Parathyroid adenoma (tissue), 2 donors: ENCODE measurements around the gene ZNF189.

Experiments used
- H2AFZ ChIP-seq: fragments of 300-600 bp; sonication (generic); one replicate; pipeline ENCODE4 v1.7.0; 2017; ENCODE audit warnings: antibody characterized with exemption, mild to moderate bottlenecking
- H3K27ac ChIP-seq: fragments of 300-600 bp; sonication (generic); one replicate; pipeline ENCODE4 v1.7.0; 2017
- H3K27me3 ChIP-seq: fragments of 300-600 bp; sonication (generic); one replicate; pipeline ENCODE4 v1.7.0; 2017; ENCODE audit warnings: low read length; ENCODE audit not compliant: control insufficient read depth, insufficient read depth
- H3K36me3 ChIP-seq: fragments of 300-600 bp; sonication (generic); one replicate; pipeline ENCODE4 v1.7.0; 2017; ENCODE audit warnings: low read length; ENCODE audit not compliant: control insufficient read depth, insufficient read depth
- H3K4me1 ChIP-seq: fragments of 300-600 bp; sonication (generic); one replicate; pipeline ENCODE4 v1.7.0; 2017; ENCODE audit warnings: control low read depth
- H3K4me2 ChIP-seq: fragments of 300-600 bp; sonication (generic); one replicate; pipeline ENCODE4 v1.7.0; 2017; ENCODE audit warnings: low read length
- H3K4me3 ChIP-seq: fragments of 300-600 bp; sonication (generic); one replicate; pipeline ENCODE4 v1.7.0; 2017; ENCODE audit warnings: low read depth, low read length
- H3K79me2 ChIP-seq: fragments of 300-600 bp; sonication (generic); one replicate; pipeline ENCODE4 v1.7.0; 2017; ENCODE audit warnings: control low read depth
- H3K9ac ChIP-seq: fragments of 300-600 bp; sonication (generic); one replicate; pipeline ENCODE4 v1.7.0; 2017; ENCODE audit warnings: mild to moderate bottlenecking
- H3K9me3 ChIP-seq: fragments of 300-600 bp; sonication (generic); one replicate; pipeline ENCODE4 v1.7.0; 2017; ENCODE audit warnings: low read length; ENCODE audit not compliant: control insufficient read depth
- TF ChIP-seq, protein P1 (sequence below): fragments of 300-600 bp; sonication (generic); IDR thresholded peaks from one replicate; pipeline ENCODE4 v1.7.0; 2017; ENCODE audit warnings: antibody characterized with exemption, mild to moderate bottlenecking
- donor health status: primary hyperparathyroidism.

The ZNF189 gene

DNA sequence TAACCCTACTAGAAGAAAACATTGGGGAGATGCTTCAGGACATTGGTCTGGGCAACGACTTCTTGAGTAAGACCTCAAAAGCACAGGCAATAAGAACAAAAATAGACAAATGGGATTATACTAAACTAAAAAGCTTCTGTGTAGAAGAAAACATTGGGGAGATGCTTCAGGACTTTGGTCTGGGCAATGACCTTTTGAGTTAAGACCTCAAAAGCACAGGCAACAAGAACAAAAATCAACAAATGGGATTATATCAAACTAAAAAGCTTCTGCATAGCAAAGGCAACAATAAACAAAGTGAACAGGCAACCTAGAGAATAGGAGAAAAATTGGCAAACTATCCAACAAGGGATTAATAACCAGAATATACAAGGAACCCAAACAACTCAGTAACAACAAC lies 4.0 kb upstream of the ZNF189 start:
- H3K4me1 ChIP-seq = peaks cover 2% of the 10 kb centered on the region
- TF ChIP-seq, protein P1, sequence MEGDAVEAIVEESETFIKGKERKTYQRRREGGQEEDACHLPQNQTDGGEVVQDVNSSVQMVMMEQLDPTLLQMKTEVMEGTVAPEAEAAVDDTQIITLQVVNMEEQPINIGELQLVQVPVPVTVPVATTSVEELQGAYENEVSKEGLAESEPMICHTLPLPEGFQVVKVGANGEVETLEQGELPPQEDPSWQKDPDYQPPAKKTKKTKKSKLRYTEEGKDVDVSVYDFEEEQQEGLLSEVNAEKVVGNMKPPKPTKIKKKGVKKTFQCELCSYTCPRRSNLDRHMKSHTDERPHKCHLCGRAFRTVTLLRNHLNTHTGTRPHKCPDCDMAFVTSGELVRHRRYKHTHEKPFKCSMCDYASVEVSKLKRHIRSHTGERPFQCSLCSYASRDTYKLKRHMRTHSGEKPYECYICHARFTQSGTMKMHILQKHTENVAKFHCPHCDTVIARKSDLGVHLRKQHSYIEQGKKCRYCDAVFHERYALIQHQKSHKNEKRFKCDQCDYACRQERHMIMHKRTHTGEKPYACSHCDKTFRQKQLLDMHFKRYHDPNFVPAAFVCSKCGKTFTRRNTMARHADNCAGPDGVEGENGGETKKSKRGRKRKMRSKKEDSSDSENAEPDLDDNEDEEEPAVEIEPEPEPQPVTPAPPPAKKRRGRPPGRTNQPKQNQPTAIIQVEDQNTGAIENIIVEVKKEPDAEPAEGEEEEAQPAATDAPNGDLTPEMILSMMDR = no peak
- H3K36me3 ChIP-seq = no peaks in the 10 kb centered on the region
- H3K9ac ChIP-seq = no peak overlapping the region
- no peaks in the 10 kb centered on the region for H3K27me3 ChIP-seq
- no peak overlapping the region for H2AFZ ChIP-seq
- H3K4me2 ChIP-seq = no peak overlapping the region
- no peak overlapping the region for H3K4me3 ChIP-seq
- no peak overlapping the region for H3K27ac ChIP-seq
- H3K9me3 ChIP-seq = no peaks in the 10 kb centered on the region
- peaks cover 22% of the 10 kb centered on the region for H3K79me2 ChIP-seq

DNA sequence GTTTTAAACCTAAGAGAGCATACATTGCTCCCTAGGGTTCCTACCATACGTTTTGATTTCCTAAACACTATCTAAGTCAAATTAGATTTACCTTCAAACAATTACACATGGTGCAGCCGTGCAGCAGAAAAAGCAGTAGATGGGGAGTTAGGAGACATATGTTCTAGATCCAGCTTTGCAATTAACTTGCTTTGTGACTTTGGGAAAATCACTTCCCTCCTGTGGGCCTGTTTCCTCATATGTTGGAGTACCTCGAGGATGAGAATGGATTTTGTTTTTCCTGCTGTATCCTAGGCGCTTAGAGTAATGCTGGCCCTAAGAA lies 944 bp upstream of the ZNF189 start:
- Histone ChIP-seq H3K4me1 (peaks cover 2% of the 10 kb centered on the region), H3K27me3 (no peaks in the 10 kb centered on the region), H3K9me3 (no peaks in the 10 kb centered on the region), H3K9ac (no peak overlapping the region), H3K36me3 (no peaks in the 10 kb centered on the region), H2AFZ (peak overlapping the region; percentile 82), H3K27ac (peak overlapping the region; percentile 75), H3K79me2 (peaks cover 27% of the 10 kb centered on the region), H3K4me2 (peak overlapping the region; percentile 63), H3K4me3 (peak overlapping the region; percentile 80)
- TF ChIP-seq, protein P1 = no peak

DNA sequence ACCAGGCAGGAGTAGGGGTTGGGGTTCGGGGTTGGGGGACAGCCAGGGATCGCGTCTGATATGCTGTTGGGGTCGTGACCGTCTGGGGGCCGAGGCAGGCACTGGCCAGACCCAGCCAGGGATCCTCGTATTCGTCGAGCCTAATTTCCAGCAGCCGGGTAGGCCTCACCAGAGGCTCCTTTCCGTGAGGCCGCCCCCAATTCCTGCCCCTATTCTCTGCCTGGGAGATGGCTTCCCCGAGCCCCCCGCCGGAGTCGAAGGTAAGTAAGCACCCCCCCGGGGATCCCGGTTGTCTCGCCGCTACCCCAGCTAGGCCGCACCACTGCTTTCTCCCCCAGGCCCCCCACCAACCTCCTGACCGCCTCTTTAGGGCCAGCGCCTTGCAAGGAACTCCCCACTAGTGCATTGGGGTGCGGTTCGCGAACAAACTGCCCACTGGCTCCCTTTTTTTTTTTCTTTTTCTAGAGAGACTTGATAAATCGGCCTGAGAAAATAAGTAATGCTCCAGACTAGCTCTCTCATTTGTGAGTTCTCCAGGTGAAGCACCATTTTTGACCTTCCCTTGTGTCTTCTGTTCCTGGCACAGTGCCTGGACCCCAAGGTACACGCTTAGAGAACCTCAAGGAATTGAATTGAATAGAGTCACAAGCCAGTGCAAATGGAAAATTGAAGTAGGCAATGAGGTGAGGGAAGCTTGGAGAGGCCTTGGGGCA lies 435 bp downstream of the ZNF189 start:
- TF ChIP-seq, protein P1 = no peak
- H3K27me3 ChIP-seq = no peaks in the 10 kb centered on the region
- peak overlapping the region; percentile 82 for H2AFZ ChIP-seq
- peaks cover 2% of the 10 kb centered on the region for H3K4me1 ChIP-seq
- no peaks in the 10 kb centered on the region for H3K9me3 ChIP-seq
- H3K27ac ChIP-seq = peak overlapping the region; percentile 44
- H3K4me3 ChIP-seq = peak overlapping the region; percentile 82
- peak overlapping the region; percentile 37 for H3K9ac ChIP-seq
- peaks cover 25% of the 10 kb centered on the region for H3K79me2 ChIP-seq
- no peaks in the 10 kb centered on the region for H3K36me3 ChIP-seq
- peak overlapping the region; percentile 84 for H3K4me2 ChIP-seq

DNA sequence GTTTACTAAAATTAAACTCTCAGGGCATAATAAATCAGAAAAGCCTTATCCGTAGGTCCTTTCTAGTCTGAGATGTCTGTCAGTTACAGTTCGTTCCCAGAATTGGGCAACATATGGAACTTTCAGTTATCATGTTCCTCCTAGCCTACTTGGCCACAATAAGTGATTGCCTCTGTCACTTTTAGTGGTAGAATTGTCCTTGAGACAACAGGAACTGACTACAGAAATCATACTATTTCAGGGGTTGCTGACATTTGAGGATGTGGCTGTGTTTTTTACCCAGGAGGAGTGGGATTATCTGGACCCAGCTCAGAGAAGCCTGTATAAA lies 956 bp downstream of the ZNF189 start:
- Histone ChIP-seq H3K4me1 (peaks cover 2% of the 10 kb centered on the region), H3K36me3 (peaks cover 2% of the 10 kb centered on the region), H3K79me2 (peaks cover 22% of the 10 kb centered on the region), H3K9me3 (no peaks in the 10 kb centered on the region), H3K4me2 (peak overlapping the region; percentile 84), H3K27me3 (no peaks in the 10 kb centered on the region), H3K27ac (peak overlapping the region; percentile 15), H3K4me3 (peak overlapping the region; percentile 82), H2AFZ (no peak overlapping the region), H3K9ac (no peak overlapping the region)
- TF ChIP-seq, protein P1 = no peak

DNA sequence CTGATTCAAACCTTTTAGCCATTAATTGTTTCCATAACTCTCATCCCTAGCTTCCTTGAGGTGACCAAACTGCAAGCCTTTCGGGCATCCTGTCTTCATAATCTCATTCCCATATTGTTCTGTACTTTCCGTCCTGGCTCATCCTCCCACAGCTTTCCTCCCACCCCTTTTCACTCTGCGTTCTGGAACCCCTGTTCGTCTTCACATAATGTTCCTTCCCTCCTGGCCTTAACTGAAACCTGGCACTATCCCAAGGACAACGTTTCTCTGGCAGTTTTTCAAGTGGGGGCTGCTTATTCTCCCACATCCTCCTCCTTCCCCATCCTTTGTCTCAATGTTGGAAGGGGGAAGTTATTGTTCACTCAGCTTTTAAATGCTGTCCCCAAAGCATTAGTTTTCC lies 1.5 kb downstream of the ZNF189 start:
- Histone ChIP-seq H3K9me3 (no peaks in the 10 kb centered on the region), H2AFZ (no peak overlapping the region), H3K4me2 (peak overlapping the region; percentile 84), H3K27me3 (no peaks in the 10 kb centered on the region), H3K4me3 (peak overlapping the region; percentile 82), H3K9ac (no peak overlapping the region), H3K27ac (no peak overlapping the region), H3K4me1 (peaks cover 2% of the 10 kb centered on the region), H3K36me3 (peaks cover 3% of the 10 kb centered on the region), H3K79me2 (peaks cover 22% of the 10 kb centered on the region)
- TF ChIP-seq, protein P1 = no peak
